Endothelial cell of umbilical vein (primary cell): Measurements from ENCODE around the gene PTS. TPM values are rescaled to one million over a fixed set of nuclear protein-coding genes. Genes with fewer than 3 reads are reported as not detected.

Experiments used
- BruUV-seq: library from RNA; stranded (reverse); fragments of 400-500 nt; replicated peaks from 2 replicates; lab custom pipeline; 2021; lab: Mats Ljungman, UMichigan
- CTCF ChIA-PET: fragments of 300-600, 350-600 bp; sonication (Branson Sonifier 250); formaldehyde crosslinking; loops from one replicate; lab custom pipeline; 2021; ENCODE audit warnings: antibody characterized with exemption, inconsistent platforms; lab: Charles Lee
- POLR2A ChIA-PET: fragments of 300-600, 350-600 bp; sonication (Branson Sonifier 250); formaldehyde crosslinking; loops from one replicate; lab custom pipeline; 2021; ENCODE audit warnings: antibody characterized with exemption, inconsistent platforms; lab: Charles Lee
- DNase-seq: peaks from one replicate; pipeline ENCODE4 v3.0.0-alpha.2; 2011; ENCODE audit warnings: low read depth, low spot score
- FAIRE-seq: peaks from 2 replicates; lab custom pipeline; 2011; peaks lifted over from hg19 to GRCh38; lab: Jason Lieb, UNC
- H2AFZ ChIP-seq: 2 replicates; pipeline ENCODE4 v1.6.0; 2012; ENCODE audit warnings: low read depth, low read length, control low read depth, inconsistent platforms
- H3K27ac ChIP-seq: 2 replicates; pipeline ENCODE4 v1.5.1; 2011; ENCODE audit warnings: low read depth, mild to moderate bottlenecking, control low read depth, low read length, moderate library complexity; ENCODE audit not compliant: insufficient read depth
- H3K27me3 ChIP-seq, 2 experiments: 2 replicates each; pipeline versions ENCODE4 v1.6.0 to v1.6.1; 2011; ENCODE audit warnings: low read length in 2 of 2, mixed read lengths in 1 of 2; ENCODE audit not compliant: control insufficient read depth in 2 of 2, insufficient read depth in 2 of 2
- H3K36me3 ChIP-seq, 2 experiments: 2 replicates in 1 of 2; 3 replicates in 1 of 2; pipeline ENCODE4 v1.5.1; 2011; ENCODE audit warnings: low read length in 2 of 2, mild to moderate bottlenecking in 1 of 2, moderate library complexity in 1 of 2; ENCODE audit not compliant: control insufficient read depth in 2 of 2, insufficient read depth in 2 of 2; ENCODE audit errors: extremely low read depth in 1 of 2
- H3K4me1 ChIP-seq: 3 replicates; pipeline ENCODE4 v1.5.1; 2011; ENCODE audit warnings: mild to moderate bottlenecking, low read length; ENCODE audit not compliant: control insufficient read depth, insufficient read depth; ENCODE audit errors: extremely low read depth
- H3K4me2 ChIP-seq: 2 replicates; pipeline ENCODE4 v1.6.1; 2011; ENCODE audit warnings: low read length, control low read depth, mixed read lengths; ENCODE audit not compliant: insufficient read depth
- H3K4me3 ChIP-seq, 3 experiments: fragments of 200-600 bp in 1 of 3; sonication (generic), shearing (Covaris generic) in 1 of 3; replicated peaks in 1 of 3; 2 replicates each; pipeline ENCODE4 v1.5.1; 2011 to 2016; ENCODE audit warnings: control low read depth in 3 of 3, low read length in 3 of 3, mild to moderate bottlenecking in 2 of 3, inconsistent platforms in 1 of 3, low read depth in 1 of 3, moderate library complexity in 1 of 3; ENCODE audit not compliant: insufficient read depth in 1 of 3
- H3K79me2 ChIP-seq: 2 replicates; pipeline ENCODE4 v1.6.0; 2012; ENCODE audit warnings: low read length, inconsistent platforms; ENCODE audit not compliant: control insufficient read depth, insufficient read depth
- H3K9ac ChIP-seq: replicated peaks from 2 replicates; pipeline ENCODE3; 2011; ENCODE audit warnings: low read length, control low read depth; ENCODE audit not compliant: insufficient read depth; ENCODE audit errors: extremely low read depth
- H3K9me1 ChIP-seq: replicated peaks from 3 replicates; pipeline ENCODE4 v1.6.0; 2011; ENCODE audit warnings: mild to moderate bottlenecking, low read length; ENCODE audit not compliant: control insufficient read depth, insufficient read depth; ENCODE audit errors: extremely low read depth
- H3K9me3 ChIP-seq: replicated peaks from 2 replicates; pipeline ENCODE4 v1.5.1; 2012; ENCODE audit warnings: low read length, inconsistent platforms; ENCODE audit not compliant: control insufficient read depth, insufficient read depth
- H4K20me1 ChIP-seq: replicated peaks from 2 replicates; pipeline ENCODE3; 2011; ENCODE audit warnings: mild to moderate bottlenecking, low read length; ENCODE audit not compliant: control insufficient read depth, insufficient read depth; ENCODE audit errors: extremely low read depth
- EZH2 ChIP-seq: IDR thresholded peaks from 2 replicates; pipeline ENCODE4 v1.6.1; 2012; ENCODE audit warnings: borderline replicate concordance, low read depth, mild to moderate bottlenecking, moderate library complexity, low read length, inconsistent platforms; ENCODE audit not compliant: severe bottlenecking
- FOS ChIP-seq: IDR thresholded peaks from 2 replicates; pipeline ENCODE4 v1.6.1; 2011; ENCODE audit warnings: mild to moderate bottlenecking, low read length, moderate library complexity, borderline replicate concordance; ENCODE audit not compliant: insufficient read depth
- GATA2 ChIP-seq: IDR thresholded peaks from 2 replicates; pipeline ENCODE4 v1.7.0; 2011; ENCODE audit warnings: low read depth, mild to moderate bottlenecking, moderate library complexity, mixed read lengths, low read length; ENCODE audit not compliant: insufficient read length, insufficient read depth
- JUN ChIP-seq: IDR thresholded peaks from 2 replicates; pipeline ENCODE4 v1.6.1; 2011; ENCODE audit warnings: borderline replicate concordance, low read depth; ENCODE audit not compliant: insufficient read length, insufficient read depth
- MYC ChIP-seq: IDR thresholded peaks from one replicate; pipeline ENCODE4 v1.6.1; 2011; ENCODE audit warnings: mild to moderate bottlenecking, low read depth, low read length
- POLR2A ChIP-seq: IDR thresholded peaks from 2 replicates; pipeline ENCODE4 v1.6.1; 2012; ENCODE audit warnings: low read depth, mild to moderate bottlenecking, control low read depth, low read length
- POLR2AphosphoS5 ChIP-seq: IDR thresholded peaks from 2 replicates; pipeline ENCODE4 v1.6.1; 2012; ENCODE audit warnings: low read depth, mild to moderate bottlenecking, control low read depth, low read length, moderate library complexity; ENCODE audit not compliant: insufficient read depth
- dilution Hi-C: fragments of 300-500 bp; cut with MboI; formaldehyde crosslinking; loops from one replicate; pipeline ENCODE4 v1.15.0; 2019; ENCODE audit warnings: low sequenced_read_pairs; ENCODE audit not compliant: extremely low pct_ligation_motif_present
- intact Hi-C: fragments of 100-400 bp; cut with micrococcal nuclease; formaldehyde crosslinking; loops from one replicate; pipeline ENCODE4 v1.10.0; 2022
- polyA plus RNA-seq, 4 experiments: library from polyadenylated mRNA; depleted of rRNA in 3 of 4; stranded (reverse) in 3 of 4; unstranded in 1 of 4; fragments of >200 nt; gene quantifications; 2 replicates each; pipeline versions ENCODE4 v1.2.1 to v1.2.3, GENCODE V29; 2011 to 2012; ENCODE audit warnings: missing spikeins in 1 of 4
- total RNA-seq: library from RNA; stranded (reverse); gene quantifications from 2 replicates; pipeline ENCODE4 v1.2.3, GENCODE V29; 2021
- TF ChIP-seq, protein P1 (sequence below): IDR thresholded peaks from 2 replicates; pipeline ENCODE4 v1.6.1; 2011; ENCODE audit not compliant: insufficient read depth, insufficient read length
- TF ChIP-seq, protein P2 (sequence below), 2 donors: IDR thresholded peaks; 1 replicate in 1 of 2; 2 replicates in 1 of 2; pipeline ENCODE4 v1.5.1; 2011; ENCODE audit warnings: low read length in 2 of 2, mild to moderate bottlenecking in 2 of 2, moderate library complexity in 2 of 2, control low read depth in 1 of 2, inconsistent platforms in 1 of 2, low read depth in 1 of 2; ENCODE audit not compliant: insufficient read depth in 1 of 2; ENCODE audit errors: extremely low read depth in 1 of 2

The PTS gene
- total and polyA plus RNA-seq, 2 donors (not counting 3 experiments of a cell fraction or from before 2014, with no cell fraction given) = 29.1 to 45.7 TPM

DNA sequence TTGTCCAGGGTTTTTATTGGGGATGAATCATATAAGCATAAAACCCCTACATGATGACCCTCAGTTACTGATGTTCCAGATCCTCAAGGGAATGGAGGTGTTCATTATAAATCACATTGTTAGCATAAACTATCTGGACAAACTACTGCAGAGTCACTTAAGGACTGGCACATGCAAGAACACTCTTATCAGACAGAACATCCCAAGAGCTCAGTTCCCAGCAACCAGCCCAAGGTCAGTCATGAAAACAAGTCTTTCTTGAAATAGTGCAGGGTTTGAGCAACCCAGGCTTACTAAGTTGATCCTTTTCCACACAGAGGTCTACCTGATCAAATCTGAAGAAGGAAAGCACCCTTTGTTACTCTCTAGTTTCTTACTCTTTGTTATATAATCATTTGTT is 13.5 kb upstream of the PTS start:
- Histone ChIP-seq H3K4me1 (no peaks in the 10 kb centered on the region), H2AFZ (no peak overlapping the region), H3K27ac (no peak overlapping the region), H3K36me3 (no peaks in the 10 kb centered on the region), H3K9me3 (no peaks in the 10 kb centered on the region), H3K4me2 (no peak overlapping the region), H3K9ac (no peak overlapping the region), H3K4me3 (no peak overlapping the region), H3K9me1 (no peaks in the 10 kb centered on the region), H3K27me3 (no peaks in the 10 kb centered on the region), H3K79me2 (no peaks in the 10 kb centered on the region), H4K20me1 (no peaks in the 10 kb centered on the region)
- intact Hi-C loops (no loop called here), dilution Hi-C loops (no loop called here)
- no peak for DNase-seq
- TF ChIP-seq POLR2AphosphoS5 = no peak
- TF ChIP-seq JUN = no peak
- TF ChIP-seq, protein P1, sequence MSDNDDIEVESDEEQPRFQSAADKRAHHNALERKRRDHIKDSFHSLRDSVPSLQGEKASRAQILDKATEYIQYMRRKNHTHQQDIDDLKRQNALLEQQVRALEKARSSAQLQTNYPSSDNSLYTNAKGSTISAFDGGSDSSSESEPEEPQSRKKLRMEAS = no peak
- BruUV-seq = no TSS peak
- CTCF ChIA-PET = interaction anchor here (1.3 to 13.6 kb wide), 2 partner anchors 11 to 67 kb away, joined by 3 to 540 read pairs; no protein-coding TSS in a partner anchor
- FAIRE-seq = no peak
- POLR2A ChIA-PET = no interaction called here

DNA sequence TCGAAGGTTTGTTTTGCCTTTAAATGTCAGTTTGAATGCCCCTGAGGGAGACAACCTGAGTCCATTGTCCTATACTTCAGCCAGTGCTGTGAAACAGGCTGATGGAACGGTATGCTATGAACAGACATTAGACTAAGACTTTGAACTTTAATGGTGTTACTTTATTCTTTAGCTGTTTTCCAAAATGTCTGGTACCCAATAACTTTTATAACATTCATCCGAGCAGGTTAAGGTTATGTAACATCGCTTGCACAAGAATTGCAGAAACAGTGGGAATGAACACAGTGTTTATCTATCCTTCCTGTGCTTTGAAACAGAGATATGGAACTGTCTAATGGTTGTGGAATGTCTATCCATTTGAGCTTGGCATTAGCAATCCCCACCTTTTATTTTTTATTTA is 12.5 kb upstream of the PTS start:
- TF ChIP-seq MYC (no peak), FOS (no peak), POLR2A (no peak), POLR2AphosphoS5 (no peak), EZH2 (no peak), JUN (no peak), GATA2 (no peak)
- TF ChIP-seq, protein P1 = no peak
- TF ChIP-seq, protein P2, sequence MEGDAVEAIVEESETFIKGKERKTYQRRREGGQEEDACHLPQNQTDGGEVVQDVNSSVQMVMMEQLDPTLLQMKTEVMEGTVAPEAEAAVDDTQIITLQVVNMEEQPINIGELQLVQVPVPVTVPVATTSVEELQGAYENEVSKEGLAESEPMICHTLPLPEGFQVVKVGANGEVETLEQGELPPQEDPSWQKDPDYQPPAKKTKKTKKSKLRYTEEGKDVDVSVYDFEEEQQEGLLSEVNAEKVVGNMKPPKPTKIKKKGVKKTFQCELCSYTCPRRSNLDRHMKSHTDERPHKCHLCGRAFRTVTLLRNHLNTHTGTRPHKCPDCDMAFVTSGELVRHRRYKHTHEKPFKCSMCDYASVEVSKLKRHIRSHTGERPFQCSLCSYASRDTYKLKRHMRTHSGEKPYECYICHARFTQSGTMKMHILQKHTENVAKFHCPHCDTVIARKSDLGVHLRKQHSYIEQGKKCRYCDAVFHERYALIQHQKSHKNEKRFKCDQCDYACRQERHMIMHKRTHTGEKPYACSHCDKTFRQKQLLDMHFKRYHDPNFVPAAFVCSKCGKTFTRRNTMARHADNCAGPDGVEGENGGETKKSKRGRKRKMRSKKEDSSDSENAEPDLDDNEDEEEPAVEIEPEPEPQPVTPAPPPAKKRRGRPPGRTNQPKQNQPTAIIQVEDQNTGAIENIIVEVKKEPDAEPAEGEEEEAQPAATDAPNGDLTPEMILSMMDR (IDR thresholded peaks at IDR 0.05; ENCODE audit: extremely low read depth in 1 of 2, insufficient read depth in 1 of 2, low read depth in 1 of 2, low read length in 2 of 2) = no peak
- Histone ChIP-seq H3K36me3 (no peaks in the 10 kb centered on the region), H3K79me2 (no peaks in the 10 kb centered on the region), H3K4me3 (no peak overlapping the region), H4K20me1 (no peaks in the 10 kb centered on the region), H3K4me1 (no peaks in the 10 kb centered on the region), H3K27ac (no peak overlapping the region), H3K9ac (no peak overlapping the region), H2AFZ (no peak overlapping the region), H3K27me3 (no peaks in the 10 kb centered on the region), H3K9me1 (no peaks in the 10 kb centered on the region), H3K9me3 (no peaks in the 10 kb centered on the region), H3K4me2 (no peak overlapping the region)
- DNase-seq (no peak), FAIRE-seq (peak; percentile 15)
- intact Hi-C loops = no loop called here
- BruUV-seq = no TSS peak
- POLR2A ChIA-PET = no interaction called here
- CTCF ChIA-PET = interaction anchor here (0.7 to 13.6 kb wide), 3 partner anchors 66 to 101 kb away, joined by 3 to 540 read pairs (median 4); no protein-coding TSS in a partner anchor
- dilution Hi-C loops = no loop called here
